GM12875 (cell line): Measurements from ENCODE around the gene SLC1A5.

Experiments
- H3K4me3 ChIP-seq: one replicate; pipeline ENCODE4 v1.5.1; 2011; ENCODE audit warnings: low read depth, low read length, control low read depth
- CTCF ChIP-seq: IDR thresholded peaks from 2 replicates; pipeline ENCODE4 v1.5.1; 2011; ENCODE audit warnings: low read depth, mild to moderate bottlenecking, control low read depth, inconsistent platforms, low read length, moderate library complexity, borderline replicate concordance; ENCODE audit not compliant: insufficient read depth

SLC1A5 gene

GRCh38 chr19:46731584-46731983 lies 56.8 kb downstream of the SLC1A5 start:
- no peak for TF ChIP-seq CTCF
- H3K4me3 ChIP-seq: no peak overlapping the region

GRCh38 chr19:46731007-46731501 lies 57.3 kb downstream of the SLC1A5 start:
- no peak overlapping the region for H3K4me3 ChIP-seq
- no peak for TF ChIP-seq CTCF

GRCh38 chr19:46730595-46730994 lies 57.8 kb downstream of the SLC1A5 start:
- TF ChIP-seq CTCF: no peak
- H3K4me3 ChIP-seq: no peak overlapping the region

GRCh38 chr19:46730187-46730586 lies 58.2 kb downstream of the SLC1A5 start:
- TF ChIP-seq CTCF: no peak
- H3K4me3 ChIP-seq: no peak overlapping the region

- no peak for TF ChIP-seq CTCF
These were observed 58.7 kb downstream of the SLC1A5 start for GRCh38 chr19:46729696-46730095.

GRCh38 chr19:46728693-46729339 lies 59.6 kb downstream of the SLC1A5 start:
- no peak overlapping the region for H3K4me3 ChIP-seq
- peak; percentile 97 for TF ChIP-seq CTCF

More at GRCh38 chr19:46729696-46730095, 58.7 kb downstream of the SLC1A5 start:
- H3K4me3 ChIP-seq: no peak overlapping the region

GRCh38 chr19:46728208-46728607 lies 60.2 kb downstream of the SLC1A5 start:
- no peak overlapping the region for H3K4me3 ChIP-seq
- no peak for TF ChIP-seq CTCF
